Activated CD4-positive, CD25-positive, alpha-beta regulatory T cell (primary cell): Measurements from ENCODE around the gene PLS1.
"Not testable (repeated sequence)": the region's sequence is repeated elsewhere in the genome, so short reads cannot be mapped to it uniquely, and the experiment has no call there.

ENCODE experiments used
- DNase-seq, 4 experiments: peaks; one replicate each; lab custom pipeline; 2025; lab: John Stamatoyannopoulos, UW

The PLS1 gene

GRCh38 chr3:142597906-142598305 is 1.7 kb downstream of the PLS1 start:
- DNase-seq = no peak

- no peak for DNase-seq
Measured at GRCh38 chr3:142601713-142602112, 5.5 kb downstream of the PLS1 start.

- DNase-seq = no peak
Measured at GRCh38 chr3:142602619-142603385, 6.6 kb downstream of the PLS1 start.

- DNase-seq = not testable (repeated sequence)
Measured at GRCh38 chr3:142603386-142603705, 7.2 kb downstream of the PLS1 start.

GRCh38 chr3:142604940-142605339 is 8.7 kb downstream of the PLS1 start:
- no peak for DNase-seq

- no peak for DNase-seq
Measured at GRCh38 chr3:142608631-142609030, 12.4 kb downstream of the PLS1 start.

- no peak for DNase-seq
Measured at GRCh38 chr3:142609136-142609535, 12.9 kb downstream of the PLS1 start.

GRCh38 chr3:142611206-142611605 is 15.0 kb downstream of the PLS1 start:
- no peak for DNase-seq

- DNase-seq = no peak
Measured at GRCh38 chr3:142613491-142613890, 17.3 kb downstream of the PLS1 start.

- no peak for DNase-seq
Measured at GRCh38 chr3:142614059-142614626, 17.9 kb downstream of the PLS1 start.

GRCh38 chr3:142615171-142615570 is 19.0 kb downstream of the PLS1 start:
- DNase-seq = no peak

GRCh38 chr3:142618917-142619461 is 22.8 kb downstream of the PLS1 start:
- no peak for DNase-seq

- no peak for DNase-seq
Measured at GRCh38 chr3:142622405-142622804, 26.2 kb downstream of the PLS1 start.

GRCh38 chr3:142623194-142623593 is 27.0 kb downstream of the PLS1 start:
- no peak for DNase-seq

- no peak for DNase-seq
Measured at GRCh38 chr3:142624341-142625152, 28.4 kb downstream of the PLS1 start.

- DNase-seq = no peak
Measured at GRCh38 chr3:142625153-142625440, 28.9 kb downstream of the PLS1 start.

- DNase-seq = no peak
Measured at GRCh38 chr3:142626971-142627370, 30.8 kb downstream of the PLS1 start.

GRCh38 chr3:142628801-142629200 is 32.6 kb downstream of the PLS1 start:
- no peak for DNase-seq

- no peak for DNase-seq
Measured at GRCh38 chr3:142633073-142633472, 36.9 kb downstream of the PLS1 start.

GRCh38 chr3:142636050-142636449 is 39.9 kb downstream of the PLS1 start:
- DNase-seq = no peak

GRCh38 chr3:142636664-142637063 is 40.5 kb downstream of the PLS1 start:
- DNase-seq = no peak

GRCh38 chr3:142638291-142638690 is 42.1 kb downstream of the PLS1 start:
- no peak for DNase-seq

- no peak for DNase-seq
Measured at GRCh38 chr3:142641504-142641903, 45.3 kb downstream of the PLS1 start.
